Liver (tissue), 3 donors: ENCODE measurements around the gene LPP.

Experiments used
- CTCF ChIP-seq: fragments of 150-350 bp; IDR thresholded peaks from 2 replicates; pipeline ENCODE4 v1.5.1; 2017; ENCODE audit warnings: improper control_type of control experiment, low read depth, low read length; ENCODE audit not compliant: missing input control
- JUND ChIP-seq, 2 donors: IDR thresholded peaks; 2 replicates each; pipeline ENCODE4 v1.6.1; 2016; ENCODE audit warnings: antibody characterized with exemption in 2 of 2
- donor health status: healthy.
- donor health status: healthy.

- no peak for TF ChIP-seq CTCF
- no peak for TF ChIP-seq JUND (IDR thresholded peaks at IDR 0.05)
Measured at GRCh38 chr3:188440340-188440972, 286.5 kb downstream of the LPP start.
